Esophagus muscularis mucosa (tissue), 4 donors: ENCODE data around the gene TOP2A. TPM values are rescaled to one million over a fixed set of nuclear protein-coding genes. Genes with fewer than 3 reads are reported as not detected.

Experiments
- DNase-seq: peaks from one replicate; pipeline ENCODE4 v3.0.0-alpha.2; 2017; ENCODE audit errors: extremely low spot score
- H3K27ac ChIP-seq, 4 donors: fragments of 200-600 bp; sonication (generic); replicated peaks in 1 of 4; 1 replicate in 3 of 4; 2 replicates in 1 of 4; pipeline ENCODE4 v1.5.1; 2016 to 2019; ENCODE audit warnings: mild to moderate bottlenecking in 1 of 4
- H3K27me3 ChIP-seq, 4 donors: fragments of 200-600 bp; sonication (generic); one replicate each; pipeline versions ENCODE4 v1.5.1 to v1.6.0; 2016 to 2019
- H3K36me3 ChIP-seq, 4 donors: fragments of 200-600 bp; sonication (generic); one replicate each; pipeline ENCODE4 v1.5.1; 2016 to 2019
- H3K4me1 ChIP-seq, 4 donors: fragments of 200-600 bp; sonication (generic); one replicate each; pipeline ENCODE4 v1.5.1; 2016 to 2019
- H3K4me3 ChIP-seq, 4 donors: fragments of 200-600 bp; sonication (generic); 1 replicate in 2 of 4; 2 replicates in 2 of 4; pipeline ENCODE4 v1.5.1; 2016 to 2019; ENCODE audit warnings: mild to moderate bottlenecking in 4 of 4, moderate library complexity in 1 of 4
- H3K9me3 ChIP-seq, 4 donors: fragments of 200-600 bp; sonication (generic); 1 replicate in 3 of 4; 2 replicates in 1 of 4; pipeline ENCODE4 v1.5.1; 2016 to 2019
- EP300 ChIP-seq: sonication (generic); formaldehyde crosslinking; IDR thresholded peaks from one replicate; pipeline ENCODE4 v1.6.1; 2017; ENCODE audit warnings: antibody characterized with exemption
- POLR2A ChIP-seq: fragments of 450-650 bp; IDR thresholded peaks from one replicate; pipeline ENCODE4 v1.6.1; 2017; ENCODE audit warnings: antibody characterized with exemption, moderate library complexity, mild to moderate bottlenecking, low read depth
- POLR2AphosphoS5 ChIP-seq, 2 donors: sonication (generic); formaldehyde crosslinking; IDR thresholded peaks; one replicate each; pipeline ENCODE4 v1.6.1; 2017; ENCODE audit warnings: antibody characterized with exemption in 2 of 2
- WGBS: methylation state at CpG from one replicate; pipeline ENCODE4 v1.1.5; 2018; 5-methylcytosine and 5-hydroxymethylcytosine counted together
- intact Hi-C: fragments of 100-400 bp; cut with DNase I; formaldehyde crosslinking; loops from one replicate; pipeline ENCODE4 v1.15.1; 2023
- total RNA-seq, 4 donors: library from RNA; depleted of rRNA; stranded (reverse); fragments of >200 nt; gene quantifications; one replicate each; pipeline versions ENCODE4 v1.1.0 to v1.2.1, GENCODE V29; 2016
- TF ChIP-seq, protein P1 (sequence below), 3 experiments: fragments of 200-600 bp in 2 of 3; fragments of 450-650 bp in 1 of 3; sonication (generic) in 2 of 3; IDR thresholded peaks; one replicate each; pipeline ENCODE4 v1.5.1; 2017 to 2019; ENCODE audit warnings: antibody characterized with exemption in 3 of 3, mild to moderate bottlenecking in 2 of 3, moderate library complexity in 1 of 3

Gene TOP2A
- total RNA-seq, 4 donors from 2014 or later: under 0.01 to 1.4 (median 0.30) TPM

DNA sequence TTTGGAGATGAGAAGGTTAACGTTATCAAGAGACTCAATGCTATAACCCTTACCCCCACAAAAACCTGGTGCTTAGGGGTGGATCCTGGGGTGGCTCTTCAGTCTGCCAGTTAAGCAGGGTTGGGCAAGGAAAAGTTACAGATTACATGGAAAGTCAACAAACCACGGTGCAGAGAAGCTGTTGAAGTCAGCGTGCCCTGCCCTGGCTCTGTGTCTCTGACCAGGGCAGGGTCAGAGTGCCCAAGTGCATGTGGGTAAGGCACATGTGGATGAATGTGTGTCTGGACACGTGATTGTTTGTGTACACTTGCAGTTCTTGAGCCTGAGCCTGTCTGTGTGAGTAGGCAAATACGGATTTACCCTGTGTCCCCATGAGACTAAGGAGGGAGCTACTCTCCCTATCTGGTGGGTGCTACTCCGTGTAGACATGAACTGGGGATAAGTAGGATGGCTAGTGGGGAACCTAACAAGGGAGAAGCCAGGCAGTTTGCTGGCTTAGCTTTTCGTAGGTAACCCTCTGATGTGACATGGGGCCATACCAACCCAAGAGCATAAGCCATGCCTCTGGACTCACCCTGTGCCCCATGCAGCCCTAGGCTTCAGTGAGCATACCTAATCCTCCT, 31.1 kb upstream of the TOP2A start:
- TF ChIP-seq, protein P1, sequence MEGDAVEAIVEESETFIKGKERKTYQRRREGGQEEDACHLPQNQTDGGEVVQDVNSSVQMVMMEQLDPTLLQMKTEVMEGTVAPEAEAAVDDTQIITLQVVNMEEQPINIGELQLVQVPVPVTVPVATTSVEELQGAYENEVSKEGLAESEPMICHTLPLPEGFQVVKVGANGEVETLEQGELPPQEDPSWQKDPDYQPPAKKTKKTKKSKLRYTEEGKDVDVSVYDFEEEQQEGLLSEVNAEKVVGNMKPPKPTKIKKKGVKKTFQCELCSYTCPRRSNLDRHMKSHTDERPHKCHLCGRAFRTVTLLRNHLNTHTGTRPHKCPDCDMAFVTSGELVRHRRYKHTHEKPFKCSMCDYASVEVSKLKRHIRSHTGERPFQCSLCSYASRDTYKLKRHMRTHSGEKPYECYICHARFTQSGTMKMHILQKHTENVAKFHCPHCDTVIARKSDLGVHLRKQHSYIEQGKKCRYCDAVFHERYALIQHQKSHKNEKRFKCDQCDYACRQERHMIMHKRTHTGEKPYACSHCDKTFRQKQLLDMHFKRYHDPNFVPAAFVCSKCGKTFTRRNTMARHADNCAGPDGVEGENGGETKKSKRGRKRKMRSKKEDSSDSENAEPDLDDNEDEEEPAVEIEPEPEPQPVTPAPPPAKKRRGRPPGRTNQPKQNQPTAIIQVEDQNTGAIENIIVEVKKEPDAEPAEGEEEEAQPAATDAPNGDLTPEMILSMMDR (IDR thresholded peaks at IDR 0.05): no peak
- no peak for TF ChIP-seq POLR2A
- peak; percentile 48 to 72 for TF ChIP-seq POLR2AphosphoS5 (IDR thresholded peaks at IDR 0.05)
- no peak for TF ChIP-seq EP300
- Histone ChIP-seq H3K9me3 (no peaks in the 10 kb centered on the region), H3K27me3 (no peaks in the 10 kb centered on the region), H3K27ac (peak overlapping the region; percentile 88 to 98 (median 93)), H3K4me3 (peak overlapping the region; percentile 66 to 88 (median 81)), H3K4me1 (peaks cover 84 to 95% (median 90%) of the 10 kb centered on the region in 4 donors), H3K36me3 (peaks cover 14 to 20% (median 15%) of the 10 kb centered on the region in 4 donors)
- WGBS: 15% methylated on average over 6 of the region's 7 CpGs
- intact Hi-C loops: no loop called here
- no peak for DNase-seq

DNA sequence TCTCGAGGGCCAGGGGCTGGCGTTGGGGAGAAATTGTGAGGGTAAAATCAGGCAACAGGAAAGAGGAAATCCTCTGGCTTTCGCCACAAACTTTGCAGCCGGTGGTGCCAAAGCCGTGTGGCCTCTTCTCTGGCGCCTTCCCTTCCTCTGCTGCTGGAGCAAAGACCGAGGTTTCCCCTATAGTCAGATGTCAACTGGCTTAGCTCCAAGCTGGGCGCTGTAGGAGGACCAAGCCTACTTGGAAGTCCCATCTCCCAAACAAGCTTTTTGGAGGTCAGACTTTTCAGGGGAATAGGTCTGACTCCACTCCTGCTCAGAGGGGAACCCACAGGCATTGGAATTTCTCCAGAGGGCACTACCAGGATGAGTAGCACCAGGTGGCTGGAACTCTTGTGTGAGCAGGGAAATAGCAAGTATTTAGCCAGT, 30.5 kb upstream of the TOP2A start:
- WGBS: 10% methylated on average over 8 of the region's 8 CpGs
- H3K4me3 ChIP-seq: peak overlapping the region; percentile 66 to 88 (median 81)
- H3K4me1 ChIP-seq: peaks cover 78 to 90% (median 85%) of the 10 kb centered on the region in 4 donors
- TF ChIP-seq EP300 (no peak), POLR2A (no peak), POLR2AphosphoS5 (IDR thresholded peaks at IDR 0.05) (no peak)
- TF ChIP-seq, protein P1 (IDR thresholded peaks at IDR 0.05): no peak
- H3K27ac ChIP-seq: peak overlapping the region; percentile 88 to 98 (median 93)
- no peaks in the 10 kb centered on the region for H3K9me3 ChIP-seq
- DNase-seq: no peak
- no peaks in the 10 kb centered on the region for H3K27me3 ChIP-seq
- intact Hi-C loops: no loop called here
- H3K36me3 ChIP-seq: peaks cover 9 to 15% (median 11%) of the 10 kb centered on the region in 4 donors

DNA sequence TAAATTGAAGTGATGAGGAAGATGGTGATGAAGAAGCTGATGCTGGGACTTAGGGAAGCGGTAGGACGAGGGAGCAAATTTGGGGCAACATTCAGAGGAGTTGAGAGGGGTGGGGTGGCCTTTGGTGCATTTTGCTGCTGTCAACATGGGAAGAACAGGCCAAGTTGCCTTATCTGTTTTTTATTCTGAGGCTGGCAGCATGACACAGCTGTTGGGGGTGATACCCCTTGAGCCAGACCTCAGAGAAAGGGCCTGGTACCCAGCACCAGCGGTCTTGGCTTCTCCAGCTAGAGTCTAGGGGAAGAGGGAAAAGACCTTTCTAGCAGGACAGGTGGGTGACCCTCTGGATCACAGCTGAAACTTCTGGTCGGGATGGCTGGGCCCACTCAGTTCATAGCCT, 30.1 kb upstream of the TOP2A start:
- no peak for DNase-seq
- TF ChIP-seq, protein P1 (IDR thresholded peaks at IDR 0.05): no peak
- no peak for TF ChIP-seq POLR2AphosphoS5 (IDR thresholded peaks at IDR 0.05)
- no peak for TF ChIP-seq EP300
- no peak for TF ChIP-seq POLR2A
- Histone ChIP-seq H3K9me3 (no peaks in the 10 kb centered on the region), H3K4me1 (peaks cover 74 to 88% (median 83%) of the 10 kb centered on the region in 4 donors), H3K27me3 (no peaks in the 10 kb centered on the region), H3K36me3 (peaks cover 5 to 10% (median 7%) of the 10 kb centered on the region in 4 donors), H3K27ac (peak overlapping the region; percentile 88 to 98 (median 93)), H3K4me3 (peak overlapping the region; percentile 66 to 88 (median 81))
- intact Hi-C loops: no loop called here
- 51% methylated on average over 4 of the region's 4 CpGs for WGBS

DNA sequence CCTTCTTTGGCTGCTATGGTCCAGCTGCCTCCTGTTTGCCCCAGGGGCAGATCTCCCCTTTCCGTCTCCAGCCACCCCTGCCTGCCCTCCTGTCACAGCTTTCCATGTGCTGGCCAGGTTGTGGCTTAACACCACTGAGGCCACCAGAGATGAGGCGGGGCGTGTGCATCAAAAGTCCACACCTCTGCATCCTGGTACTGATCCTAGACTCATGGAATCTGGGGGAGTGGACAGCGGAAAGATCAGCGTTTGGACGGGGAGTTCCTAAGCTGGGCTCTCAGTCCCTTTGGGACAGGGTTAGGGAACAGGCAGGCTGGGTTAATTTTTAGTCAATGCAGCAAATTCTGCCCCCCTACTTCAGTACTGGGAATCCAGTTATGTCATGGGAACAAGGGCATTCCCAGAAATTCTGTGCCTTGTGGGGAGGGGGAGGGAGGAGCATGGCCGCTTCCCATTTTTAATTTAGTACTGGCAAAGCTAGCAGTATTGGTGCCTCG, 29.5 kb upstream of the TOP2A start:
- peaks cover 0 to 4% (median 3%) of the 10 kb centered on the region in 4 donors for H3K36me3 ChIP-seq
- TF ChIP-seq POLR2A (no peak), EP300 (peak; percentile 78), POLR2AphosphoS5 (IDR thresholded peaks at IDR 0.05) (peak; percentile 32 to 61)
- TF ChIP-seq, protein P1 (IDR thresholded peaks at IDR 0.05): no peak
- intact Hi-C loops: no loop called here
- no peaks in the 10 kb centered on the region for H3K27me3 ChIP-seq
- no peak for DNase-seq
- H3K27ac ChIP-seq: peak overlapping the region; percentile 88 to 98 (median 93)
- peaks cover 72 to 88% (median 83%) of the 10 kb centered on the region in 4 donors for H3K4me1 ChIP-seq
- peak overlapping the region; percentile 66 to 88 (median 81) for H3K4me3 ChIP-seq
- no peaks in the 10 kb centered on the region for H3K9me3 ChIP-seq
- WGBS: 23% methylated on average over 7 of the region's 8 CpGs
